Testis (tissue), 3 donors: Measurements from ENCODE around the gene DOK6. TPM values are rescaled to one million over a fixed set of nuclear protein-coding genes. Genes with fewer than 3 reads are reported as not detected.

Experiments
- DNase-seq: peaks from one replicate; pipeline ENCODE4 v3.0.0-alpha.2; 2019
- H3K27ac ChIP-seq, 2 donors: fragments of 200-600 bp; sonication (generic); one replicate each; pipeline ENCODE4 v1.5.1; 2019
- H3K27me3 ChIP-seq: fragments of 200-600 bp; sonication (generic); one replicate; pipeline ENCODE4 v1.5.1; 2019
- H3K36me3 ChIP-seq: fragments of 200-600 bp; sonication (generic); one replicate; pipeline ENCODE4 v1.5.1; 2017; ENCODE audit warnings: low read depth; ENCODE audit errors: missing control alignments
- H3K4me1 ChIP-seq: fragments of 200-600 bp; sonication (generic); one replicate; pipeline ENCODE4 v1.5.1; 2019
- H3K4me3 ChIP-seq, 2 donors: fragments of 200-600 bp; sonication (generic); one replicate each; pipeline ENCODE4 v1.5.1; 2017 to 2019
- H3K9me3 ChIP-seq: fragments of 200-600 bp; sonication (generic); one replicate; pipeline ENCODE4 v1.5.1; 2017
- POLR2A ChIP-seq: fragments of 450-650 bp; IDR thresholded peaks from one replicate; pipeline ENCODE4 v1.6.1; 2017; ENCODE audit warnings: antibody characterized with exemption, mild to moderate bottlenecking, moderate library complexity
- WGBS, 2 donors: methylation state at CpG; one replicate each; pipeline ENCODE4 v1.1.5; 2018; 5-methylcytosine and 5-hydroxymethylcytosine counted together
- intact Hi-C: fragments of 100-400 bp; cut with DNase I; formaldehyde crosslinking; loops from one replicate; pipeline ENCODE4 v1.15.1; 2023; ENCODE audit warnings: low total_unique reads
- polyA plus RNA-seq: library from polyadenylated mRNA; stranded (reverse); fragments of 350-450 nt; fragmentation: Illumina TruSeq; extraction: RNeasy Lipid Tissue Mini Kit (QIAGEN cat#74804); gene quantifications from one replicate; pipeline ENCODE4 v1.2.3, GENCODE V29; 2014; ENCODE audit warnings: low read depth, low replicate concordance; ENCODE audit not compliant: insufficient read depth
- total RNA-seq, 2 donors: library from RNA; depleted of rRNA; stranded (reverse); fragments of >200 nt; gene quantifications; one replicate each; pipeline ENCODE4 v1.2.3, GENCODE V29; 2016
- TF ChIP-seq, protein P1 (sequence below), 3 experiments: fragments of 450-650 bp in 2 of 3; fragments of 200-600 bp in 1 of 3; sonication (generic) in 1 of 3; IDR thresholded peaks; one replicate each; pipeline ENCODE4 v1.5.1; 2016 to 2019; ENCODE audit warnings: antibody characterized with exemption in 3 of 3, mild to moderate bottlenecking in 2 of 3, moderate library complexity in 1 of 3

Gene DOK6
- total and polyA plus RNA-seq, 3 donors from 2014 or later, result 0.71 to 11.1 (median 8.5) TPM

DNA sequence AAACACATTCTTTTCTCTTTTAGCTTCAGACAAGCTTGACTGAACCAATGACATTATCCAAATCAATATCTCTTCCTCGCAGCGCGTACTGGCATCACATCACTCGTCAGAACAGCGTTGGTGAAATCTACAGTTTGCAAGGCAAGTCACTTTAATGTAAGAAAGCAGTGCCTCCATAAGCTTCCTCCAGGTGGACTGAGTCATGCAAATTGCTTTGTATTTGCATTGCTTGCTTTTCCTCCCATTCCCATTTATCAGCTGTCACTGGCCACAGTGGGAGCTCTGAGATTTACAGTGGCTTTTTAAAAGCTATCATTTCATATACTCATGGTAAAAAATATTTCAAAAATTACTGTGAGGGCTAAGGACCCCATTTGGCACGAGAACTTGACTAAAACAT lies 357.0 kb downstream of the DOK6 start:
- no peaks in the 10 kb centered on the region for H3K27me3 ChIP-seq
- H3K4me3 ChIP-seq, result no peak overlapping the region
- WGBS, 2 donors, result 83 to 88% methylated on average over 6 of the region's 6 CpGs
- no peaks in the 10 kb centered on the region for H3K9me3 ChIP-seq
- no peak overlapping the region for H3K27ac ChIP-seq
- no peak for TF ChIP-seq POLR2A
- TF ChIP-seq, protein P1, sequence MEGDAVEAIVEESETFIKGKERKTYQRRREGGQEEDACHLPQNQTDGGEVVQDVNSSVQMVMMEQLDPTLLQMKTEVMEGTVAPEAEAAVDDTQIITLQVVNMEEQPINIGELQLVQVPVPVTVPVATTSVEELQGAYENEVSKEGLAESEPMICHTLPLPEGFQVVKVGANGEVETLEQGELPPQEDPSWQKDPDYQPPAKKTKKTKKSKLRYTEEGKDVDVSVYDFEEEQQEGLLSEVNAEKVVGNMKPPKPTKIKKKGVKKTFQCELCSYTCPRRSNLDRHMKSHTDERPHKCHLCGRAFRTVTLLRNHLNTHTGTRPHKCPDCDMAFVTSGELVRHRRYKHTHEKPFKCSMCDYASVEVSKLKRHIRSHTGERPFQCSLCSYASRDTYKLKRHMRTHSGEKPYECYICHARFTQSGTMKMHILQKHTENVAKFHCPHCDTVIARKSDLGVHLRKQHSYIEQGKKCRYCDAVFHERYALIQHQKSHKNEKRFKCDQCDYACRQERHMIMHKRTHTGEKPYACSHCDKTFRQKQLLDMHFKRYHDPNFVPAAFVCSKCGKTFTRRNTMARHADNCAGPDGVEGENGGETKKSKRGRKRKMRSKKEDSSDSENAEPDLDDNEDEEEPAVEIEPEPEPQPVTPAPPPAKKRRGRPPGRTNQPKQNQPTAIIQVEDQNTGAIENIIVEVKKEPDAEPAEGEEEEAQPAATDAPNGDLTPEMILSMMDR (IDR thresholded peaks at IDR 0.05), result no peak
- DNase-seq, result no peak
- intact Hi-C loops, result no loop called here
- no peaks in the 10 kb centered on the region for H3K4me1 ChIP-seq
- no peaks in the 10 kb centered on the region for H3K36me3 ChIP-seq

DNA sequence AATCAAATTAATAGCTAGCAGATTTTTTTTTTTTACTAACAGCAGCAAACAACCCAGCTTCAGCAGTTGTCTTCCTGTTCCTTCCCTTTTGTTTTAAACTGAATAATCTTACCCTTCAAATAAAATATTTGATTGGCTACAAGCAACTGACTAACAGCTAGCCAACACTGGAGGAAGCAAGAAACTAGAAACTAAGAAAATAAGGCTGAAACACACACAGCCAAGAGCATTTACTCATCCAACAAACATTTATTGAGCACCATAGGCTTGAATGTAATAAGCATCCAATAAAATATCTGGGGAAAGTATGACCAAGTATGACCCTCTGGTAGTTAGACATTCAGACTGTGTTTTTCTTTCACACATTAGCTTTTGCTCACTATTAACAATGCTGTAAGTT lies 357.8 kb downstream of the DOK6 start:
- no peak for DNase-seq
- Histone ChIP-seq H3K4me3 (no peak overlapping the region), H3K27ac (no peak overlapping the region), H3K9me3 (no peaks in the 10 kb centered on the region), H3K36me3 (no peaks in the 10 kb centered on the region), H3K27me3 (no peaks in the 10 kb centered on the region), H3K4me1 (no peaks in the 10 kb centered on the region)
- intact Hi-C loops, result no loop called here
- no peak for TF ChIP-seq POLR2A
- TF ChIP-seq, protein P1 (IDR thresholded peaks at IDR 0.05), result no peak

DNA sequence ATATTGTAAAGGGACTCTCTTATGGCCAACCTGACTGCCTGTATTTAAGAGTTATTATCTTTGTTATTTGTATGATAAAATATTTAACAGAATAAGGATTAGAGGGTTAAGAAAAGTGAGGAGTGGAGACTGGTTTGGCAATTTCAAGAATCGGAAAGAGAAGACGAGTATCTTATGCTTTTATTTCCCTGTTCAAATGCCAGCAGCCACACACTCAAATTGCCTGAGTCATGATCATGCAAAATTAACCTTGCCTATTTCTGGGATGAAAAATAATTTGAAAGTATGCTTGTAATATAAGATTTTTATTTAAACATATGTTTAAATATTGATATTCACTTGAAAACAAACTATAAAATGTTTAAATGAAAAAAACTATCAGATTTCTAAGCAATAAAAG lies 358.4 kb downstream of the DOK6 start:
- Histone ChIP-seq H3K4me1 (no peaks in the 10 kb centered on the region), H3K36me3 (no peaks in the 10 kb centered on the region), H3K4me3 (no peak overlapping the region), H3K27ac (no peak overlapping the region), H3K27me3 (no peaks in the 10 kb centered on the region), H3K9me3 (no peaks in the 10 kb centered on the region)
- no peak for DNase-seq
- no peak for TF ChIP-seq POLR2A
- TF ChIP-seq, protein P1 (IDR thresholded peaks at IDR 0.05), result no peak
- intact Hi-C loops, result no loop called here
- WGBS, 2 donors, result 70 to 73% methylated on average over 2 of the region's 2 CpGs

DNA sequence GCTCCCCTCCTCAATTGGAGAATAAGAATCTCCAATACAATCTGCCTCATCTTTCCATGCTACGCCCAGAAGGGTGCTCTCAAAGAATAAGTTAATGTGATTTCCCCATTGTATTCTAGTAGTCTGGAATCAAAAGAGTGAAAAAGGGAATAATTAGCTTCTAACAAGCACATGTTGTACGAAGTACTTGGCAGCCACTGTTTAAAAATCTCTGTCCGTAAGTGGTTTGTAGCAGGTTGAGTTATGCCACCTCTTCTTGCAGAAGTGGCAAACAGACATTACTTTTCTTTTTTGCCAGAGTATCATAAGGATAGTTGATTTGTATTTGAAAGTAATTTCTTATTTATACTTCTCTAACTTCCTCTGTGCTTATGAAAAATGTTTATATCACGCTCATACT lies 362.3 kb downstream of the DOK6 start:
- TF ChIP-seq, protein P1 (IDR thresholded peaks at IDR 0.05), result no peak
- TF ChIP-seq POLR2A, result no peak
- Histone ChIP-seq H3K27ac (no peak overlapping the region), H3K36me3 (no peaks in the 10 kb centered on the region), H3K4me1 (no peaks in the 10 kb centered on the region), H3K9me3 (no peaks in the 10 kb centered on the region), H3K4me3 (no peak overlapping the region), H3K27me3 (no peaks in the 10 kb centered on the region)
- 40 to 42% methylated on average over 4 of the region's 4 CpGs for WGBS, 2 donors
- no peak for DNase-seq
- intact Hi-C loops, result no loop called here

DNA sequence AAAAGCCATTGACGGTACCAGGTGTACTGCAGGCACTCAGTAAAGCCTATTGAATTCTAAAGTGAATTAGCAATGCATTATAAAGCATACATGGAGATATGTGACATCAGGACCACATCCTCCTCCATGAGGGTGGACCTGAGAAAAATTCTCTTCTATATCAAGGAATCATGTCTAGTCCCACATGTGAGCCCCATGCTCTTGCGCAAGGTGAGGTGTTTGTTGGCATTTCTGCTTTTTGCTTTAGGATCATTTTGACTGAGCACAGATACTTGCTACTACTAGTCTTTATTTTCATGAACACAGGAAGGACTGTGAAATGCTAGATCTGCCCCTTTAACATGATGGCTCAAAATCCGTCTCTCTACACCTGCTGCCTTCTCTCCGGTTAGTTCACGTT lies 363.1 kb downstream of the DOK6 start:
- Histone ChIP-seq H3K27ac (no peak overlapping the region), H3K4me3 (no peak overlapping the region), H3K9me3 (no peaks in the 10 kb centered on the region), H3K4me1 (no peaks in the 10 kb centered on the region), H3K27me3 (no peaks in the 10 kb centered on the region), H3K36me3 (no peaks in the 10 kb centered on the region)
- WGBS, 2 donors, result 95 to 97% methylated on average over 5 of the region's 5 CpGs
- DNase-seq, result no peak
- TF ChIP-seq, protein P1 (IDR thresholded peaks at IDR 0.05), result no peak
- TF ChIP-seq POLR2A, result no peak
- intact Hi-C loops, result no loop called here
